CD4-positive, alpha-beta T cell treated with Interleukin-15 for 4 hours (primary cell): Measurements from ENCODE around the gene OR2T11.
A peak's percentile ranks its signal among the peaks of the same experiment; 100 is the strongest.
"Not testable (repeated sequence)": the region's sequence is repeated elsewhere in the genome, so short reads cannot be mapped to it uniquely, and the experiment has no call there.

Experiments used
- DNase-seq: peaks from one replicate; pipeline ENCODE4 v3.0.0-alpha.2; 2020; ENCODE audit warnings: low spot score

Gene OR2T11

GRCh38 chr1:248634991-248635390 is at the start of gene OR2T11:
OR2T11 (minus strand) TSS chr1:248635091; CDS start chr1:248627128, 7,963 bp downstream.
- DNase-seq, result not testable (repeated sequence)

- DNase-seq, result no peak
These were observed 46.8 kb upstream of the OR2T11 start for GRCh38 chr1:248681651-248682050.

GRCh38 chr1:248670003-248670402 is 35.1 kb upstream of the OR2T11 start:
- no peak for DNase-seq

GRCh38 chr1:248663453-248664328 is 28.8 kb upstream of the OR2T11 start:
- not testable (repeated sequence) for DNase-seq

- DNase-seq, result not testable (repeated sequence)
These were observed 21.9 kb upstream of the OR2T11 start for GRCh38 chr1:248656797-248657196.

GRCh38 chr1:248655354-248655753 is 20.5 kb upstream of the OR2T11 start, which contains the start of gene OR2T27:
OR2T27 (minus strand) TSS chr1:248655528; CDS start chr1:248650884, 4,644 bp downstream.
- DNase-seq, result not testable (repeated sequence)

GRCh38 chr1:248648770-248649536 is 14.1 kb upstream of the OR2T11 start:
- DNase-seq, result not testable (repeated sequence)

GRCh38 chr1:248645178-248645577 is 10.3 kb upstream of the OR2T11 start, which contains the start of gene OR2T35:
OR2T35 (minus strand) TSS chr1:248645278; CDS start chr1:248639258, 6,020 bp downstream.
- DNase-seq, result not testable (repeated sequence)

- not testable (repeated sequence) for DNase-seq
These were observed 8.2 kb upstream of the OR2T11 start for GRCh38 chr1:248642971-248643651.

GRCh38 chr1:248641583-248641982 is 6.7 kb upstream of the OR2T11 start:
- not testable (repeated sequence) for DNase-seq

- DNase-seq, result not testable (repeated sequence)
These were observed 6.0 kb upstream of the OR2T11 start for GRCh38 chr1:248640906-248641305.

GRCh38 chr1:248639652-248640051 is 4.8 kb upstream of the OR2T11 start:
- DNase-seq, result not testable (repeated sequence)

- DNase-seq, result not testable (repeated sequence)
These were observed 1.7 kb upstream of the OR2T11 start for GRCh38 chr1:248636612-248637011.

- no peak for DNase-seq
These were observed 3.4 kb downstream of the OR2T11 start for GRCh38 chr1:248631354-248632008.

GRCh38 chr1:248630551-248630950 is 4.3 kb downstream of the OR2T11 start:
- no peak for DNase-seq

- DNase-seq, result no peak
These were observed 6.7 kb downstream of the OR2T11 start for GRCh38 chr1:248627971-248628844.

- DNase-seq, result no peak
These were observed 8.9 kb downstream of the OR2T11 start for GRCh38 chr1:248625971-248626370.

- no peak for DNase-seq
These were observed 9.7 kb downstream of the OR2T11 start for GRCh38 chr1:248625166-248625565.

- peak; percentile 11 for DNase-seq
These were observed 12.3 kb downstream of the OR2T11 start for GRCh38 chr1:248622570-248623001.

GRCh38 chr1:248621770-248622169 is 13.1 kb downstream of the OR2T11 start:
- DNase-seq, result no peak
